HEK293T (cell line): Measurements from ENCODE around the gene CUZD1.

ENCODE experiments used
- CTCF ChIA-PET: fragments of 350-600 bp; formaldehyde crosslinking; extraction: SDS; loops from one replicate; lab custom pipeline; 2021; ENCODE audit warnings: antibody characterized with exemption, inconsistent platforms; lab: Yijun Ruan, JAX
- POLR2A ChIA-PET: fragments of 350-600 bp; formaldehyde crosslinking; extraction: SDS; loops from one replicate; lab custom pipeline; 2020; ENCODE audit warnings: antibody characterized with exemption, inconsistent platforms; lab: Yijun Ruan, JAX
- DNase-seq: peaks from one replicate; pipeline ENCODE4 v3.0.0; 2012; ENCODE audit warnings: mixed read lengths; ENCODE audit errors: extremely low spot score
- ARNT ChIP-seq: fragments of 450-650 bp; IDR thresholded peaks from 2 replicates; pipeline ENCODE4 v1.6.1; 2017; ENCODE audit warnings: mild to moderate bottlenecking
- BHLHE40 ChIP-seq: fragments of 450-650 bp; IDR thresholded peaks from 2 replicates; pipeline ENCODE4 v1.6.1; 2016; ENCODE audit warnings: mild to moderate bottlenecking, moderate library complexity, borderline replicate concordance
- CTBP1 ChIP-seq: fragments of 450-650 bp; IDR thresholded peaks from 2 replicates; pipeline ENCODE4 v1.6.1; 2016; ENCODE audit warnings: borderline replicate concordance
- ELF4 ChIP-seq: fragments of 450-650 bp; IDR thresholded peaks from 2 replicates; pipeline ENCODE4 v1.6.1; 2017; ENCODE audit warnings: antibody characterized with exemption
- FOXA1 ChIP-seq: fragments of 450-650 bp; IDR thresholded peaks from 2 replicates; pipeline ENCODE4 v1.6.1; 2016; ENCODE audit warnings: mild to moderate bottlenecking
- FOXK2 ChIP-seq: fragments of 450-650 bp; IDR thresholded peaks from 2 replicates; pipeline ENCODE4 v1.6.1; 2016; ENCODE audit warnings: mild to moderate bottlenecking
- FOXM1 ChIP-seq: fragments of 450-650 bp; IDR thresholded peaks from 2 replicates; pipeline ENCODE4 v1.6.1; 2017; ENCODE audit warnings: mild to moderate bottlenecking, borderline replicate concordance
- HDGF ChIP-seq: fragments of 450-650 bp; IDR thresholded peaks from 2 replicates; pipeline ENCODE4 v1.6.1; 2017; ENCODE audit warnings: antibody characterized with exemption, borderline replicate concordance
- L3MBTL2 ChIP-seq: fragments of 450-650 bp; conservative IDR thresholded peaks from 2 replicates; pipeline ENCODE4 v1.6.1; 2016; ENCODE audit warnings: mild to moderate bottlenecking
- LEF1 ChIP-seq: fragments of 450-650 bp; IDR thresholded peaks from 2 replicates; pipeline ENCODE4 v1.6.1; 2017; ENCODE audit warnings: mild to moderate bottlenecking, borderline replicate concordance
- NFRKB ChIP-seq: fragments of 450-650 bp; IDR thresholded peaks from 2 replicates; pipeline ENCODE4 v1.6.1; 2016; ENCODE audit warnings: mild to moderate bottlenecking, moderate library complexity
- PKNOX1 ChIP-seq: fragments of 450-650 bp; IDR thresholded peaks from 2 replicates; pipeline ENCODE4 v1.6.1; 2016
- SP1 ChIP-seq: fragments of 450-650 bp; IDR thresholded peaks from 2 replicates; pipeline ENCODE4 v1.6.1; 2017
- SUZ12 ChIP-seq: fragments of 450-650 bp; IDR thresholded peaks from 2 replicates; pipeline ENCODE4 v1.6.1; 2016; ENCODE audit warnings: mild to moderate bottlenecking
- TARDBP ChIP-seq: fragments of 450-650 bp; IDR thresholded peaks from 2 replicates; pipeline ENCODE4 v1.6.1; 2016
- ZNF384 ChIP-seq: fragments of 450-650 bp; IDR thresholded peaks from 2 replicates; pipeline ENCODE4 v1.6.1; 2016

The CUZD1 gene

GRCh38 chr10:122847782-122848604 lies 2.3 kb upstream of the CUZD1 start:
- TF ChIP-seq L3MBTL2 (no peak), FOXM1 (no peak)
- DNase-seq: no peak
- ChIA-PET POLR2A (no interaction called here), CTCF (no interaction called here)

- CTCF ChIA-PET: no interaction called here
- POLR2A ChIA-PET: no interaction called here
- no peak for DNase-seq
- no peak for TF ChIP-seq NFRKB
- TF ChIP-seq FOXA1: no peak
- TF ChIP-seq ZNF384: no peak
- no peak for TF ChIP-seq ARNT
- no peak for TF ChIP-seq FOXK2
- no peak for TF ChIP-seq SUZ12
- TF ChIP-seq BHLHE40: no peak
- TF ChIP-seq SP1: no peak
- no peak for TF ChIP-seq PKNOX1
- no peak for TF ChIP-seq L3MBTL2
- TF ChIP-seq HDGF: no peak
- no peak for TF ChIP-seq TARDBP
- TF ChIP-seq ELF4: no peak
- TF ChIP-seq LEF1: no peak
- TF ChIP-seq FOXM1: no peak
These were observed 1.5 kb downstream of the CUZD1 start for GRCh38 chr10:122844146-122844545.

GRCh38 chr10:122841569-122841968 lies 4.1 kb downstream of the CUZD1 start:
- ChIA-PET POLR2A (no interaction called here), CTCF (no interaction called here)
- no peak for TF ChIP-seq TARDBP
- TF ChIP-seq ELF4: no peak
- TF ChIP-seq SUZ12: no peak
- DNase-seq: no peak

DNA sequence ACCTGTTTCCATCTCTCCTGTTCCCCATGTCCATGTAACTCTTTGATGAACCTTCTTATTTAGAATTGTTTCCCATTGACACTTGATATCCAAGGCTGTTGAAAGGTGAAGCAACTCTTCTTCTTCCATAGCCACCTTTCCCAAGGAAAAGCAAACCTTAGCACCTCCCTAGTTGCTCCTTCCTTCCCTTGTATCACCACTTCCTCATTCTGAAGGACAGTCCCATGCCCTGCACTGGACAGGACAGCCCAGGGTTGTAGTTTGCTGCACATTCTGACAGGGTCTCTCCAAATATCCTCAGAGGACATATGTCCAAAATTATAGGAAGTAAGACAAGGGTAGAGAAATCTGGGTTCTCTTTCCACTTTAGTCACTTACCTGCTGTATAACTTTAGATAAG lies 6.2 kb downstream of the CUZD1 start:
- ChIA-PET CTCF (no interaction called here), POLR2A (no interaction called here)
- TF ChIP-seq BHLHE40: no peak
- no peak for DNase-seq

GRCh38 chr10:122838880-122839279 lies 6.8 kb downstream of the CUZD1 start:
- CTCF ChIA-PET: no interaction called here
- no peak for TF ChIP-seq FOXA1
- TF ChIP-seq PKNOX1: no peak
- TF ChIP-seq SUZ12: no peak
- no peak for TF ChIP-seq NFRKB
- TF ChIP-seq HDGF: no peak
- no peak for TF ChIP-seq ARNT
- TF ChIP-seq FOXK2: no peak
- DNase-seq: no peak
- POLR2A ChIA-PET: no interaction called here

DNA sequence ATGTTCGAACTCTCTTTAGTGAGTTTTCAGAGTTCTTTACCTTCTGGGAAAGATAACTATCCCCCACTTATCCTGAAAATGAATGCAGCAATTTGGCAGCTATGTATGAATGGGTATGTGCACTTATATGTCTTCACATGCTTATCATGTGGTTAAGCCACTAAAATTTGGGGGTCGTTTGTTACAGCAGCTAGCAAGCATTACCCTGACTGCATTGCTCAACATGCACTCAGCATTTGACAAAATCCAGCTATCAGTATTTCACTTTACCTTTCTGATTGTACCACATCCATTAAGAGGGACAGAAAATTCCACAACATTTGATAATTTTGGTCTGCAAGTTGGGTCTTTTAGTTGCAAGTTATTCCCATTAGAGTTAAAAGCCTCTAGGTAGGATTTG lies 9.7 kb downstream of the CUZD1 start:
- no peak for TF ChIP-seq L3MBTL2
- TF ChIP-seq ZNF384: no peak
- no peak for TF ChIP-seq BHLHE40
- TF ChIP-seq TARDBP: no peak
- no peak for TF ChIP-seq LEF1
- TF ChIP-seq SP1: no peak
- TF ChIP-seq CTBP1: no peak
- POLR2A ChIA-PET: no interaction called here
- DNase-seq: no peak
- CTCF ChIA-PET: no interaction called here

GRCh38 chr10:122830965-122831353 lies 14.7 kb downstream of the CUZD1 start:
- no peak for DNase-seq
- POLR2A ChIA-PET: no interaction called here
- CTCF ChIA-PET: no interaction called here
- no peak for TF ChIP-seq FOXK2
- no peak for TF ChIP-seq L3MBTL2
- TF ChIP-seq SUZ12: no peak
- TF ChIP-seq FOXM1: no peak
- no peak for TF ChIP-seq ZNF384
- TF ChIP-seq TARDBP: no peak
- TF ChIP-seq CTBP1: no peak
- TF ChIP-seq NFRKB: no peak
- no peak for TF ChIP-seq ARNT
- TF ChIP-seq ELF4: no peak
- no peak for TF ChIP-seq FOXA1
- TF ChIP-seq PKNOX1: no peak
- no peak for TF ChIP-seq SP1
- no peak for TF ChIP-seq HDGF
- TF ChIP-seq BHLHE40: no peak
